H9 (cell line): Measurements from ENCODE around the gene GRID1. TPM values are rescaled to one million over a fixed set of nuclear protein-coding genes. Genes with fewer than 3 reads are reported as not detected.

Experiments used
- DNase-seq: peaks from one replicate; pipeline ENCODE4 v3.0.0-alpha.2; 2017
- H2AFZ ChIP-seq: one replicate; pipeline ENCODE4 v1.6.1; 2013; ENCODE audit warnings: mild to moderate bottlenecking, low read length, control low read depth, moderate library complexity
- H2AK5ac ChIP-seq: 2 replicates; pipeline ENCODE4 v1.6.1; 2013; ENCODE audit warnings: low read length, control low read depth, mixed read lengths; ENCODE audit not compliant: insufficient read length
- H2BK120ac ChIP-seq: one replicate; pipeline ENCODE4 v1.6.1; 2013; ENCODE audit warnings: low read depth, mild to moderate bottlenecking, low read length, control low read depth, inconsistent platforms; ENCODE audit not compliant: poor library complexity, severe bottlenecking
- H2BK12ac ChIP-seq: 2 replicates; pipeline ENCODE4 v1.6.1; 2013; ENCODE audit warnings: low read length, control low read depth, mixed read lengths, low read depth; ENCODE audit not compliant: insufficient read length
- H2BK15ac ChIP-seq: 2 replicates; pipeline ENCODE4 v1.6.1; 2013; ENCODE audit warnings: low read depth, low read length, control low read depth
- H2BK20ac ChIP-seq: one replicate; pipeline ENCODE4 v1.6.1; 2013; ENCODE audit warnings: low read depth, mild to moderate bottlenecking, low read length, control low read depth, inconsistent platforms; ENCODE audit not compliant: poor library complexity, severe bottlenecking
- H2BK5ac ChIP-seq: 2 replicates; pipeline ENCODE4 v1.6.1; 2013; ENCODE audit warnings: low read length, control low read depth, mixed read lengths; ENCODE audit not compliant: insufficient read length
- H3K14ac ChIP-seq: 2 replicates; pipeline ENCODE4 v1.6.1; 2013; ENCODE audit warnings: low read length, control low read depth; ENCODE audit not compliant: insufficient read depth
- H3K18ac ChIP-seq: 2 replicates; pipeline ENCODE4 v1.6.1; 2013; ENCODE audit warnings: low read depth, mild to moderate bottlenecking, mixed read lengths, low read length, control low read depth; ENCODE audit not compliant: insufficient read length
- H3K23ac ChIP-seq: 2 replicates; pipeline ENCODE4 v1.6.1; 2013; ENCODE audit warnings: low read length, control low read depth, mixed read lengths, low read depth; ENCODE audit not compliant: insufficient read length
- H3K23me2 ChIP-seq: 2 replicates; pipeline ENCODE4 v1.6.1; 2013; ENCODE audit warnings: low read depth, mild to moderate bottlenecking, mixed read lengths, low read length, control low read depth; ENCODE audit not compliant: insufficient read length, poor library complexity, severe bottlenecking
- H3K27ac ChIP-seq: 2 replicates; pipeline ENCODE4 v1.5.1; 2013; ENCODE audit warnings: low read length, control low read depth, mixed read lengths, low read depth; ENCODE audit not compliant: insufficient read length
- H3K27me3 ChIP-seq: 2 replicates; pipeline ENCODE4 v1.6.1; 2013; ENCODE audit warnings: low read length, control low read depth, inconsistent platforms; ENCODE audit not compliant: insufficient read depth
- H3K4ac ChIP-seq: 2 replicates; pipeline ENCODE4 v1.6.1; 2013; ENCODE audit warnings: low read depth, mild to moderate bottlenecking, control low read depth, inconsistent platforms, low read length, moderate library complexity
- H3K4me1 ChIP-seq: 2 replicates; pipeline ENCODE4 v1.6.1; 2013; ENCODE audit warnings: low read length, control low read depth, inconsistent platforms; ENCODE audit not compliant: insufficient read depth
- H3K4me2 ChIP-seq: 2 replicates; pipeline ENCODE4 v1.6.1; 2013; ENCODE audit warnings: low read length, control low read depth, mixed read lengths; ENCODE audit not compliant: insufficient read length, insufficient read depth
- H3K56ac ChIP-seq: 2 replicates; pipeline ENCODE4 v1.6.1; 2013; ENCODE audit warnings: low read depth, mild to moderate bottlenecking, mixed read lengths, low read length, control low read depth; ENCODE audit not compliant: insufficient read length
- H3K79me1 ChIP-seq: 2 replicates; pipeline ENCODE4 v1.6.1; 2013; ENCODE audit warnings: low read depth, mild to moderate bottlenecking, moderate library complexity, low read length, control low read depth, inconsistent platforms; ENCODE audit not compliant: insufficient read depth, poor library complexity, severe bottlenecking
- H3K79me2 ChIP-seq: 2 replicates; pipeline ENCODE4 v1.6.1; 2013; ENCODE audit warnings: low read length, control low read depth, inconsistent platforms; ENCODE audit not compliant: insufficient read depth
- H3K9ac ChIP-seq: 2 replicates; pipeline ENCODE4 v1.6.1; 2013; ENCODE audit warnings: low read length, control low read depth, mixed read lengths; ENCODE audit not compliant: insufficient read length; ENCODE audit errors: extremely low read depth
- H3K9me3 ChIP-seq: one replicate; pipeline ENCODE4 v1.6.1; 2013; ENCODE audit warnings: low read depth, low read length, inconsistent platforms; ENCODE audit not compliant: control insufficient read depth
- H3T11ph ChIP-seq: one replicate; pipeline ENCODE4 v1.6.1; 2013; ENCODE audit warnings: mild to moderate bottlenecking, low read length, control low read depth, inconsistent platforms
- H4K20me1 ChIP-seq: one replicate; pipeline ENCODE4 v1.6.1; 2013; ENCODE audit not compliant: control insufficient read depth, insufficient read length, insufficient read depth
- H4K5ac ChIP-seq: 2 replicates; pipeline ENCODE4 v1.6.1; 2013; ENCODE audit warnings: low read depth, mild to moderate bottlenecking, mixed read lengths, low read length, control low read depth; ENCODE audit not compliant: insufficient read length
- H4K8ac ChIP-seq: replicated peaks from 2 replicates; pipeline ENCODE4 v1.6.1; 2013; ENCODE audit warnings: low read length, control low read depth, mixed read lengths, low read depth; ENCODE audit not compliant: insufficient read length
- H4K91ac ChIP-seq: 2 replicates; pipeline ENCODE4 v1.6.1; 2013; ENCODE audit warnings: low read depth, mild to moderate bottlenecking, moderate library complexity, mixed read lengths, low read length, control low read depth; ENCODE audit not compliant: insufficient read length
- H3K27ac Mint-ChIP-seq, 3 experiments: 2 replicates in 2 of 3; 3 replicates in 1 of 3; pipeline ENCODE4 v1.8.0; 2020 to 2021; ENCODE audit warnings: mixed read lengths in 3 of 3, mild to moderate bottlenecking in 1 of 3, moderate library complexity in 1 of 3
- H3K27me3 Mint-ChIP-seq: 2 replicates; pipeline ENCODE4 v1.8.0; 2021; ENCODE audit warnings: low read depth, mild to moderate bottlenecking, moderate library complexity, mixed read lengths
- H3K36me3 Mint-ChIP-seq, 3 experiments: 2 replicates in 2 of 3; 3 replicates in 1 of 3; pipeline ENCODE4 v1.8.0; 2020 to 2021; ENCODE audit warnings: low read depth in 3 of 3, mixed read lengths in 3 of 3; ENCODE audit not compliant: insufficient read depth in 1 of 3
- H3K4me1 Mint-ChIP-seq, 2 experiments: 2 replicates each; pipeline ENCODE4 v1.8.0; 2020; ENCODE audit warnings: mixed read lengths in 2 of 2
- H3K4me3 Mint-ChIP-seq, 2 experiments: 2 replicates in 1 of 2; 3 replicates in 1 of 2; pipeline ENCODE4 v1.8.0; 2020 to 2021; ENCODE audit warnings: mild to moderate bottlenecking in 2 of 2, mixed read lengths in 2 of 2, moderate library complexity in 1 of 2
- H3K9me3 Mint-ChIP-seq, 2 experiments: 2 replicates in 1 of 2; 3 replicates in 1 of 2; pipeline ENCODE4 v1.8.0; 2020; ENCODE audit warnings: mild to moderate bottlenecking in 2 of 2, mixed read lengths in 2 of 2, moderate library complexity in 1 of 2
- CTCF ChIP-seq: fragments of 200-600 bp; sonication (generic); conservative IDR thresholded peaks from 3 replicates; pipeline ENCODE4 v1.8.0; 2021; ENCODE audit warnings: antibody characterized with exemption, mild to moderate bottlenecking
- WGBS: extraction: QIAGEN DNeasy Blood & Tissue Kit; methylation state at CpG from one replicate; pipeline ENCODE4 v1.1.7; 2013; ENCODE audit warnings: missing lambda C conversion rate, low lambda C conversion rate, mixed read lengths; ENCODE audit not compliant: insufficient read length; ENCODE audit errors: extremely low coverage; 5-methylcytosine and 5-hydroxymethylcytosine counted together
- total RNA-seq: library from RNA; stranded (reverse); gene quantifications from 2 replicates; pipeline ENCODE4 v1.2.1, GENCODE V29; 2021

GRID1 gene
- total RNA-seq, 1 experiment from 2014 or later: 0.35 TPM

- H3K18ac ChIP-seq: no peak overlapping the region
- no peak overlapping the region for H3K9ac ChIP-seq
- no peak overlapping the region for H4K8ac ChIP-seq
- H3K56ac ChIP-seq: no peak overlapping the region
- peaks cover 90% of the 10 kb centered on the region for H3K27me3 Mint-ChIP-seq
- H2BK15ac ChIP-seq: no peak overlapping the region
- H3K9me3 ChIP-seq: no peaks in the 10 kb centered on the region
- WGBS: no CpG with 5 or more reads among the region's 4 CpGs
- H3K4me3 Mint-ChIP-seq: no peak overlapping the region
- H2BK5ac ChIP-seq: no peak overlapping the region
- H2BK20ac ChIP-seq: no peak overlapping the region
- no peaks in the 10 kb centered on the region for H3K4me1 ChIP-seq
- H3K4ac ChIP-seq: no peak overlapping the region
- H3K27ac ChIP-seq: no peak overlapping the region
- peaks cover 5% of the 10 kb centered on the region for H4K20me1 ChIP-seq
- H2AFZ ChIP-seq: no peak overlapping the region
- H2BK120ac ChIP-seq: no peak overlapping the region
- no peaks in the 10 kb centered on the region for H3K9me3 Mint-ChIP-seq
- no peak overlapping the region for H3K4me2 ChIP-seq
- H3K14ac ChIP-seq: no peak overlapping the region
- no peaks in the 10 kb centered on the region for H3K36me3 Mint-ChIP-seq
- TF ChIP-seq CTCF: no peak
- no peak overlapping the region for H4K91ac ChIP-seq
- no peak overlapping the region for H3K23ac ChIP-seq
- H2BK12ac ChIP-seq: no peak overlapping the region
- H3K23me2 ChIP-seq: peaks cover 5% of the 10 kb centered on the region
- H3K79me2 ChIP-seq: no peaks in the 10 kb centered on the region
- DNase-seq: peak; percentile 9
- no peak overlapping the region for H4K5ac ChIP-seq
- H3T11ph ChIP-seq: no peak overlapping the region
- H2AK5ac ChIP-seq: no peak overlapping the region
- H3K4me1 Mint-ChIP-seq: peaks cover 6 to 12% of the 10 kb centered on the region in 2 experiments
- H3K79me1 ChIP-seq: no peaks in the 10 kb centered on the region
- peaks cover 37% of the 10 kb centered on the region for H3K27me3 ChIP-seq
- H3K27ac Mint-ChIP-seq: no peak overlapping the region
These were observed 3.5 kb upstream of the GRID1 start for GRCh38 chr10:86370006-86370585.
